ENCODE data around the gene DES.

DNA sequence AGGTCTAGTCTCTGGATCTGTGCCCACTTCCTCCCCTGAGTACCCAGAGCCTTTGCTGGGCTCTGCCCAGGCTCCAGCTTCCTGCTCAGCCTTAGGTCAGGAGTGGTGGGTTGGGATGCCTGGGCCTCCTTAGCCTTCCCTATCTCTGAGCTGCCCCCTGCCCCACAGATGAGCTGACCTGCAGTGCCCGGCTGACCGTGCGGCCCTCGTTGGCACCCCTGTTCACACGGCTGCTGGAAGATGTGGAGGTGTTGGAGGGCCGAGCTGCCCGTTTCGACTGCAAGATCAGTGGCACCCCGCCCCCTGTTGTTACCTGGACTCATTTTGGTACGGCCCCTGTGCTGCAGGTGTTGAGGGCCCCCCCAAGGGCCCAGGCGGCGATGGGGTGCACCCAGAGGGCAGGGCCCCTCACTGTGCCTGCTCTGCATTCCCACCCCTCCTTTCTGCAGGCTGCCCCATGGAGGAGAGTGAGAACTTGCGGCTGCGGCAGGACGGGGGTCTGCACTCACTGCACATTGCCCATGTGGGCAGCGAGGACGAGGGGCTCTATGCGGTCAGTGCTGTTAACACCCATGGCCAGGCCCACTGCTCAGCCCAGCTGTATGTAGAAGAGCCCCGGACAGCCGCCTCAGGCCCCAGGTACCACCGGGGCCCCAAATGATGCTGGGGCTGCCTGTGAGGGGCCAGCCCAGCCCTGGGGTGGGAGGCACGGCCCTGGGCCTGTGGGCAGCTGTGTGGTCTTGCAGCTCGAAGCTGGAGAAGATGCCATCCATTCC is 50.4 kb downstream of the DES start:
- TF ChIP-seq, protein P1, sequence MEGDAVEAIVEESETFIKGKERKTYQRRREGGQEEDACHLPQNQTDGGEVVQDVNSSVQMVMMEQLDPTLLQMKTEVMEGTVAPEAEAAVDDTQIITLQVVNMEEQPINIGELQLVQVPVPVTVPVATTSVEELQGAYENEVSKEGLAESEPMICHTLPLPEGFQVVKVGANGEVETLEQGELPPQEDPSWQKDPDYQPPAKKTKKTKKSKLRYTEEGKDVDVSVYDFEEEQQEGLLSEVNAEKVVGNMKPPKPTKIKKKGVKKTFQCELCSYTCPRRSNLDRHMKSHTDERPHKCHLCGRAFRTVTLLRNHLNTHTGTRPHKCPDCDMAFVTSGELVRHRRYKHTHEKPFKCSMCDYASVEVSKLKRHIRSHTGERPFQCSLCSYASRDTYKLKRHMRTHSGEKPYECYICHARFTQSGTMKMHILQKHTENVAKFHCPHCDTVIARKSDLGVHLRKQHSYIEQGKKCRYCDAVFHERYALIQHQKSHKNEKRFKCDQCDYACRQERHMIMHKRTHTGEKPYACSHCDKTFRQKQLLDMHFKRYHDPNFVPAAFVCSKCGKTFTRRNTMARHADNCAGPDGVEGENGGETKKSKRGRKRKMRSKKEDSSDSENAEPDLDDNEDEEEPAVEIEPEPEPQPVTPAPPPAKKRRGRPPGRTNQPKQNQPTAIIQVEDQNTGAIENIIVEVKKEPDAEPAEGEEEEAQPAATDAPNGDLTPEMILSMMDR (IDR thresholded peaks at IDR 0.05; ENCODE audit: extremely low read depth in 1 of 2, insufficient read depth in 1 of 2, low read depth in 1 of 2, low read length in 2 of 2), result no peak
- TF ChIP-seq POLR2A (IDR thresholded peaks at IDR 0.05; ENCODE audit: low read depth, low read length), result no peak
- TF ChIP-seq MYC (IDR thresholded peaks at IDR 0.05; ENCODE audit: low read depth, low read length), result no peak
- no peak for TF ChIP-seq POLR2AphosphoS5 (IDR thresholded peaks at IDR 0.05; ENCODE audit: insufficient read depth, low read depth, low read length)
- TF ChIP-seq, protein P2, sequence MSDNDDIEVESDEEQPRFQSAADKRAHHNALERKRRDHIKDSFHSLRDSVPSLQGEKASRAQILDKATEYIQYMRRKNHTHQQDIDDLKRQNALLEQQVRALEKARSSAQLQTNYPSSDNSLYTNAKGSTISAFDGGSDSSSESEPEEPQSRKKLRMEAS (IDR thresholded peaks at IDR 0.05; ENCODE audit: insufficient read depth, insufficient read length), result no peak
- no peak for TF ChIP-seq EZH2 (IDR thresholded peaks at IDR 0.05; ENCODE audit: borderline replicate concordance, low read depth, low read length, severe bottlenecking)
- TF ChIP-seq JUN (IDR thresholded peaks at IDR 0.05; ENCODE audit: borderline replicate concordance, insufficient read depth, insufficient read length, low read depth), result no peak
- TF ChIP-seq FOS (IDR thresholded peaks at IDR 0.05; ENCODE audit: borderline replicate concordance, insufficient read depth, low read length), result no peak
- TF ChIP-seq GATA2 (IDR thresholded peaks at IDR 0.05; ENCODE audit: insufficient read depth, insufficient read length, low read depth, low read length), result no peak
